Stimulated activated CD4-positive, alpha-beta T cell treated with anti-CD3 and anti-CD28 coated beads, Interleukin-12 subunit alpha, Interleukin-12 subunit beta, amount 100 ng/mL, for 4 hours (primary cell): ENCODE results near the gene TSHZ3.

Experiments used
- DNase-seq: peaks from one replicate; pipeline ENCODE4 v3.0.0-alpha.2; 2020

Gene TSHZ3

GRCh38 chr19:31280287-31281006 lies 68.8 kb downstream of the TSHZ3 start:
- DNase-seq: no peak

DNA sequence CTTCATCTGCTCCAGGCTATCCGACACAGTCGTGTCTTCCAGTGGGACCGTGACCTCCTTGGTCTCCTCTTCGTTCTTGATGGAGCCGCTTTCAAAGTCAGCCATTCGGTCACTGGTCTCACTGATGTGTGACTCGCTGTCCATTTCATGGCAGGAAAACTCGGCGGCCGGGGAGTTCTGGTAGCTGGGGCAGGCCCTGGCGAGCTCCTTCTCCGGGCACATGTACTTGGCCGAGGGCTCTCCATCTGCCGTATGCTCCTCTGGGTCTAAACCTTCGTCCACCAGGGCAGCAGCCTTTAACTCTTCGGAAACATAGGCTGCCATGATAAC lies 69.8 kb downstream of the TSHZ3 start:
- no peak for DNase-seq

DNA sequence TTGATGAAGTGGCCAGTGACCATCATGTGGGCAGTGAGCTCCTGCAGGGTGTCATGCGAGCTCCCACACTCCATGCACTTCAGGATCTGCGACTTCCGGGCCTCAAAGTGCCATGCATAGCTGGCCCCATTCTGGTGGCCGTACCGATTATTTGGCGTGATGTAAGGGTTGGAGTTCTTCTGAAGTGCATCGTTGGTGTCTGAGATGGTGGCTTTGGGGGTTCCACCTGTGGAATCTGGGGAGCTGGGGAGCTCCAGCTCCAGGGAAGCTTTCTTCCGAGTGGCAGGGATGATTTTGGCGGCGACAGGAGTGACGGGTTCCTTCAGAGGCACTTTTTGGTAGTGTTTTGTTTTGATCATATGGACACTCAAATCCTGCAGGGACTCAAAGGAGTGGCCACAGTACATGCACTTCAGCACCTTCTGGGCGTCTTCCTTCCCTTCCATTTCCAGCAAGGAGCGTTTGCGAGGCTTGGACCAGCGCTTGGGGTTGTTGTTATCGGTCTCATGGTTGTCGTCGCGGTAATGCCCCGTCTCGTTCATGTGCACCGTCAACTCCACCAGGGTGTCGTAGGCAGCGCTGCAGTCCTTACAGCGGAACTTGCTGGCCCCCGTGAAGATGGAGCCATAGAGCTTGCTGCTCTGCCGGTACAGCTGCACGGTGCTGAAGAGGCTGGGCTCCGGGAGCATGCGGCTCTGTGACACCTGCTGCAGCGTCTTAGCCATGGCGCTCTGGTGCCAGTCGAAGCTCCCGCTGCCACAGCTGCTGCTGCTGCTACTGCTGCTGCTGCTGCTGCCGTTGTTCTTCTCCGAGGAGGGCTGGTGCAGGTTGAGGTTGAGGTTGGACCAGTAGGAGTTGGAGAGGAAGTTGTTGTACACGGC lies 70.4 kb downstream of the TSHZ3 start:
- no peak for DNase-seq

GRCh38 chr19:31277516-31277915 lies 71.7 kb downstream of the TSHZ3 start:
- no peak for DNase-seq

GRCh38 chr19:31276831-31277230 lies 72.4 kb downstream of the TSHZ3 start:
- no peak for DNase-seq

DNA sequence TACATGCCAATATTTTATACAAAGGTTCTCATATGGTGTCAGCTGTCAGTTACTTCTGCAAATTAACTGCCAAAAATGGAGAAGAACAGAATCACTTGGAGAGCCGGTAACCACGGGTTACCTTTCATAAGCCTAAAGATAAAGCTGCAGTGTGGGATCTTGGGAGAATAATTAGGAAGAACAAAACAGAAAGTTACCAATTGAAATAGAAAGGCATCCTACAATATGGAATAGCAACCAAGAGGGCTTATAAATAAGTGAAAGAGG lies 74.2 kb downstream of the TSHZ3 start:
- DNase-seq: no peak

DNA sequence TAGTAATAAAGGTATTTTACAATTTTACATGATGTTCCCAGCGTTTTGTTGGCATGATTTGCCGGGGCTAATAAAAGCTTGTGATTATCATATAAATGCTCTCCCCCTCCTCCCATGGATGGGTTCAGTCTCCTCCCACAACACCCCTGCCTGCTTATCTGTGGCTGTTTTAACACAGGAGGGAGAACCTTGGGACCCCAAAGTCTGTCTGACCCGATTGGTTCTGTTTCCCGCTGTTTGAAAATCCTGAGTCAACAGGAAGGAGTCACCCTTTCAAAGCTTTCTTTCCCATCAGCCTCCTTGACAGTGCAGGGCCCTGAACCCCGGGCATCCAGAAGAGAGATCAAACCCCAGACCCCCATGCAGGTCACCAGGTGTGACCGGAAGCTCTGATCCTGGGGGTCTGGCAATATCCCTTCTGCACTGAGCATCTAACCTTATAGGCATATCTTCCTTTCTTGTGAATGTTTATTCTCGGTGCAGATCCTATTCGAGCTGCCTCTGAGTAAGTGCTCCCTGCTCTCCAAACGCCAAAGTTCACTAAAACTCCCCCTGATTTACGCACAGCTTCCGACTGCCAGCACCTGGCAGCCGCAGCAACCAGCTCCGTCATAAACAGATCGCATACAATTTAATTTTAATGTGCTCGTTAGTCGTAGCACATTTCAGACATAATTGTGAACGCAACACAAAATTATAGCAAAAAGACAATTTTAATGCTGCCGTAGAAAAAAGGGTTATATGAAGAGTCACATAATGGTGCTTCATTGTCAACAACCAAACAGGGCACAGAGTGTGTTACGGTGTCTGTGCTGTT lies 74.8 kb downstream of the TSHZ3 start:
- DNase-seq: no peak

DNA sequence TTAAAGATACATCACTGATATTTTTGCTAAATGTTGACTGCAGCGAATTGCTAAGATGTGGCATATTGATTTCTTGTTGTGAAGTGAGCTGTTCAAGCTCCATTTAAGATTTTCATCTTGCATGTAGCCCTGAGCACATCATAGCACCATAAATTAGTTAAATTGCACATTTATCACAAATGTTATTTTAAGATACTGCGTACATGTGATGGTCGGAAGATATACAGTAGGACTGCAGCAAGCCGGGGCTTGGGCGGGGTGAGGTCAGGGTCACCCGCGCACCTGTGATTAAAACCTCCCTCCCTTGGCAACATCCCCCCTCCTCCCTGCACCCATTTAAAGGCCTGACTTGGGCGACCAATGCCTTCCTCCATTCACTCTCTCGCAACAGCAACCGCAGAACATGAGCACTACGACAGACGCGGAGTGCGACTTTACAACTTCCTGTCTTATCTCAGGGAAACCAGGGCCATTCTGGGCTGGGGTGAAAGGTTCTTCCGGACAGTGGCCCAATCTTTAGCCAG lies 76.6 kb downstream of the TSHZ3 start:
- DNase-seq: no peak

- DNase-seq: no peak
Observed at GRCh38 chr19:31271306-31271911, 77.8 kb downstream of the TSHZ3 start.

- no peak for DNase-seq
Observed at GRCh38 chr19:31270897-31271296, 78.3 kb downstream of the TSHZ3 start.

- DNase-seq: no peak
Observed at GRCh38 chr19:31269425-31270127, 79.7 kb downstream of the TSHZ3 start.

DNA sequence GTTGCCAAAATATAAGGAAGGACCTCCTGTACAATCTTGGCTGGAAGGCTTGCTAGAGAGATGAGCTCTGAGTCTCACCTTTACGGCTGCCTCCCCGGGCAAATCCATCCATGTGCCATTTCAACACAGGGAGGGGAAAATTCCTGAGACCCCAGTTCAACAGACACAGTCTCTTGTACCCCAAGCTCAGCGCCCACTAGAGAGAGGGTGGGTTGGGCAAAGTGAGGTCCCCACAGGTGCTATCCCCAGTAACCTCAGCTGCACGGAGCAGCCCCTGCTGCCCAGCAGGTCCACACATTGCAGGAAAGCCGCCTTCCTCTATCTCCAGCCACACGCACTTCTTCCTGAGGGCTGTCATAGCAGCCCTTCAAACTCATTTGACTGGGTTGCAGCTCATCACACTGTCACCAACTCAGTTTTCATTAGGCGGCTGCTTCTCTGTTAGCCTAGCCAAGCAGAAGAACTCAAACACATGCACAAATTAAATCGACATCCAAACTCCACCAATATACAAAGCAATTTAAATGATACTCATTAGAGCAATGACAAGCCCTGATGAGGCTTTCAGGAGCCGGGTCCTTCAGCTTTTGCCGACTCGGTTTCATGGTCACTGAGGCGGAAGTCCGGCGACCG lies 80.4 kb downstream of the TSHZ3 start:
- DNase-seq: no peak

DNA sequence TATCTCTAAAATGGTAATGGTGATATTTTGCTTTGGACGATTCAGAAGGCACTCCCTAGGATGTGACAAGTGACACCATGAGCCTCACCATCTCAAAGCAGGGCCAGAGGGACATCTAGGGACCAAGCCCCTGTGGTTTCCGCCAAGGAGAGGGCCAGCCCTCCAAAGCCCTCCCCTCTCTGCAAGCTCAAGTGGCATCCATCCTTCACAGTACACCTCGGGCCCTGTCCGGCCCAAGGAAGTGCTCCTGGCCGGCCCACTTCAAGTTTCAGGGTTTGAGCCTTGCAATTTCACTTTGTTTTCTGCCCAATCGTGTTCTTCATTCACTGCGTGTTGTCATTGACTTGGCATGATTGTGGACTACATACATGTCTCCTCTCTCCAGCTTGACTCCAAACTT lies 82.5 kb downstream of the TSHZ3 start:
- DNase-seq: no peak

- no peak for DNase-seq
Observed at GRCh38 chr19:31266196-31266595, 83.0 kb downstream of the TSHZ3 start.

- DNase-seq: no peak
Observed at GRCh38 chr19:31264041-31264778, 85.0 kb downstream of the TSHZ3 start.

- DNase-seq: no peak
Observed at GRCh38 chr19:31263328-31263727, 85.9 kb downstream of the TSHZ3 start.

DNA sequence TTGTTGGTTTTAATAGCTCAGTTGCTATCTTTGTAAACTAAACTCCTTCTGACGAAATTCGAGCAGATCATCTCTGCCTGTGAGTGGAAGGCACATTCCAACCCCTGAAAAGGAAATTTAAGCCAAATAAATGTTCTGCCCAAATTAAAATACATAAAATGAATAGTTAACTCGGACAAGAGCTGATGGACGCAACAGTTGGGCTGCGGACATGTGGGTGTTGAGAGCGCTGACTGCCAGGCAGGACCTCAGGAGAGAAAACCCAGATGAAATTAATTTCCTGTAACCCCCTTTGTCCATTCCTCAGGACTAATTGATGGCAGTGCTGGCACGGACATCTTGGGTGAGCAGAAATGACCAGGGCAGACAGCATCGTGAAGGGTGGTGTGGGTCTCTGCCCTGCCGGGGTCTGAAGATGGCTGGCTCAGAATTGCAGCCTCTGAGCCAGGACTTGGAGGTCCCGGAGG lies 86.5 kb downstream of the TSHZ3 start:
- no peak for DNase-seq

DNA sequence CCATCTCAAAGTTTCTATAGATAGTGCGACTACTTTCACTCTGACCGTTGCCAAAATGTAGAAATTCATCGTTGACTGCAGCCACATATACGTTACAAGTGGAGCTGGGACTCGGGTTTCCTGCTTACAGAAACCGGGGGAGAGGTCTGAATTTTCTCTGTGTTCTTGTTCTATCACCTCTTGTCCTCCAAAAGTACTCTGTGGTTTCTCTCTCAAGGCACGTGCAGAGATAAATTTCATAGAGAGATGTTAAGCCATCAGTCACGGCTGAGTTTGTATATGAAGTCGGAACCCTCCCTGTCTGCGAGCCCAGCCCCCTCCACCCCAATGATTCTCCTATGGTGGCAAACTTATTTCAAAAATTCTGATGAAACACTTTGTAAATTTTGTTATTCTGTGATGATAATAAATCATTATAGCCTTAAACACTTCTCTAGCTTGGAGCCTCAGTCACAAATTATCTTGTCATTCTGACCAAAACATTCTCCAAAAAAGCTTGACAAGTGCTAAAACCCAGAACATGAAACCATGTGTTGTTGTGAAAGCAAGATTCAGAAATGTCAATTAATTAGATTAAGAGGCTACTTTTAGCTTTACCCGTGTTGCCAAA lies 87.5 kb downstream of the TSHZ3 start:
- no peak for DNase-seq

GRCh38 chr19:31261019-31261602 lies 88.1 kb downstream of the TSHZ3 start:
- DNase-seq: no peak
